IPS DF 4.7 (cell line): ENCODE measurements around the gene SERINC3.

Experiments
- DNase-seq: peaks from one replicate; pipeline ENCODE4 v3.0.0-alpha.2; 2013; ENCODE audit warnings: low spot score; ENCODE audit errors: extremely low read depth

The SERINC3 gene

GRCh38 chr20:44532981-44533331 lies 11.1 kb upstream of the SERINC3 start:
- DNase-seq = no peak

GRCh38 chr20:44532259-44532980 lies 10.6 kb upstream of the SERINC3 start:
- no peak for DNase-seq

- no peak for DNase-seq
Observed at GRCh38 chr20:44528309-44528708, 6.4 kb upstream of the SERINC3 start.

GRCh38 chr20:44527716-44528199 lies 5.9 kb upstream of the SERINC3 start:
- DNase-seq = no peak

- peak; percentile 62 for DNase-seq
Observed at GRCh38 chr20:44526129-44526528, 4.3 kb upstream of the SERINC3 start.

- DNase-seq = no peak
Observed at GRCh38 chr20:44523746-44524145, 1.9 kb upstream of the SERINC3 start.

GRCh38 chr20:44522841-44523240 lies 971 bp upstream of the SERINC3 start:
- DNase-seq = no peak

GRCh38 chr20:44520881-44521280 lies 989 bp downstream of the SERINC3 start:
- DNase-seq = no peak

- DNase-seq = no peak
Observed at GRCh38 chr20:44518248-44518647, 3.6 kb downstream of the SERINC3 start.

GRCh38 chr20:44517454-44517853 lies 4.4 kb downstream of the SERINC3 start:
- no peak for DNase-seq

- DNase-seq = no peak
Observed at GRCh38 chr20:44516491-44516890, 5.4 kb downstream of the SERINC3 start.

- DNase-seq = no peak
Observed at GRCh38 chr20:44513871-44514270, 8.0 kb downstream of the SERINC3 start.

- DNase-seq = no peak
Observed at GRCh38 chr20:44509762-44510161, 12.1 kb downstream of the SERINC3 start.

GRCh38 chr20:44504402-44505307 lies 17.2 kb downstream of the SERINC3 start:
- DNase-seq = no peak

- no peak for DNase-seq
Observed at GRCh38 chr20:44502968-44503367, 18.9 kb downstream of the SERINC3 start.

GRCh38 chr20:44501448-44501847 lies 20.4 kb downstream of the SERINC3 start:
- no peak for DNase-seq

- DNase-seq = no peak
Observed at GRCh38 chr20:44500221-44500620, 21.6 kb downstream of the SERINC3 start.

GRCh38 chr20:44497761-44498160 lies 24.1 kb downstream of the SERINC3 start:
- no peak for DNase-seq

- DNase-seq = no peak
Observed at GRCh38 chr20:44496976-44497375, 24.9 kb downstream of the SERINC3 start.

- no peak for DNase-seq
Observed at GRCh38 chr20:44495802-44496481, 25.9 kb downstream of the SERINC3 start.

GRCh38 chr20:44495257-44495656 lies 26.6 kb downstream of the SERINC3 start:
- no peak for DNase-seq

- DNase-seq = no peak
Observed at GRCh38 chr20:44494681-44495080, 27.2 kb downstream of the SERINC3 start.
